NCI-H1436 treated with DMSO at 0.1 percent for 48 hours (cell line): ENCODE measurements around the gene GPR17.

Source experiments
- DNase-seq: peaks from one replicate; lab custom pipeline; 2025; lab: John Stamatoyannopoulos, UW

The GPR17 gene

DNA sequence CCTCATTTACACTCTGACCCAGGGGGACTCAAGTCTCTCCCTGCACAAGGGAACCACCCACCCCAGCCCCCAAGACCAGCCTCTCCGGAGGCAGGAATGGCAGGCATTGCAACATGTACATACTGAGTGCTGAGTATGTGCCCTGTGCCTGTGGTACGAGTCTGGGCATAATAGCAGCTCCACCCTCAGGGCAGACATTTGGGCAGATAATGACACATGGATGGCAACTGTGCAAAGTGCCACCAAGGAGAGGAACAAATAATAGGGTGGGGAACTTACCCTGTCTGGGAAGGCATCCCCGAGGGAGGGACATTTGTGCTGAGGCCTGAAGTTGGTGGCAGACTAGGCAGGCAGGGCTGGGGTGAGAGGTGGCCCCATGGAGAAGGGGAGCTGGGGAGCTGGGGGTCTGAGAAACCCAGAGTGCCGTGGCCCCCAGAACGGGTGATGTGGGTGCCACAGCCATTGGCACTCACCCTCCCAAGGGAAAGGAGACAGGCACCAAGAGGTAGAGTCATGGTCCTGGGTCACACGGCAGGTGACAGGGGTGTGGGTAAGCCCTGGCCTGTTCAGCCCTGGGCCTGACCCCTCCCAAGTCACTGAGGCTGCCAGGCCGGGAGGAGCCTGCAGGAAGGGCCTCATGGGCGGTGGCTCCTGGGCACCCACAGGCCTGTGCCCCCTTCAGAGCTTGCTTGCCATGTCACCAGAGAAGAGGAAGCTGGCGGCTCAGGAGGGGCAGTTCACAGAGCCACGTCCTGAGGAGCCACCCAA, 15.7 kb upstream of the GPR17 start:
- no peak for DNase-seq

DNA sequence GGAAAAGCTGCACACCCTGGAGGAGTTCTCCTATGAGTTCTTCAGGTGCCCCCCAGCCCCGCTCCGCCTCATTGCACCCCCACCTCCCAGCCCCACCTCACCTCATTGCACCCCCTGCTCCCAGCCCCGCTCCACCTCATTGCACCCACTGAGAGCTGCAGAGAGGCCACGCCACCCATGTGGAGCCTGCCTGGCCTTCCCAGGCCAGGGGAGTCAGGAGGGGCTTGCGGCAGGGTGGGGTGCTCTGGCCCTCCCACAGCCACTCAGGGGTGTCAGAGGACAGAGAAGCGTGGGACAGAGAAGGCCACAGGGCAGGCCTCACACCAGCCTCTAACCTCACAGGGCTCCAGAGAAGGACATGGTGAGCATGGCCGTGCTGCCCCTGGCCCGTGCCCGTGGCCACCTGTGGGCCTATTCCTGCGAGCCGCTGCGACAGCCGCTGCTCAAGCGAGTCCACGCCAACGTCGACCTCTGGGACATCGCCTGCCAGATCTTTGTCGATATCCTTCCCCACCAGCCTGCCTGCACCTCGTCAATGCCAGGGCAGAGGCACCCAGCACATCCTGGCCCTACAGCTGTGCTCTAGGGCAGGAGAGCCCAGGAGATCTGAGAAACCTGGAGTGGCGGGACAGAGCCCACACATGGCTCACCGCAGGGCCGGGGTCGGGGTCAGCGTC, 15.0 kb upstream of the GPR17 start:
- no peak for DNase-seq

DNA sequence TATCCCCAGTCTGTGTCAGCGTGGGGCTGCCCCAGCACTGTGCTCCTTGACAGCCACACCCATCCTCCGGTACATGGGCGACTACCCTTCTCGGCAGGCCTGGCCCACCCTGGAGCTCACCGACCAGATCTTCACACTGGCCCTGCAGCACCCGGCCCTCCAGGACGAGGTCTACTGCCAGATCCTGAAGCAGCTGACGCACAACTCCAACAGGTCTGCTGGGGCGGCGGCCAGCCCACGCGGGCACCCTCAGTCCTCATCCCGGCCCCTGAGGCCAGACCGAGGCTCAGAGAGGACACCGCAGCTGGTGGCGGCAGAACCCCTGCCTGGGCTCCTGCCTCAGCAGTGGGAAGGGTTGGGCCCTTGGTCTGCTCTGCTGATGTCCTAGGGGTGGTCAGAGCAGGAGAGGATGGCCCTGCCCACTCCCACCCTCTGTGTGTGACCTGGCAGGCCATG, 14.4 kb upstream of the GPR17 start:
- DNase-seq = no peak

DNA sequence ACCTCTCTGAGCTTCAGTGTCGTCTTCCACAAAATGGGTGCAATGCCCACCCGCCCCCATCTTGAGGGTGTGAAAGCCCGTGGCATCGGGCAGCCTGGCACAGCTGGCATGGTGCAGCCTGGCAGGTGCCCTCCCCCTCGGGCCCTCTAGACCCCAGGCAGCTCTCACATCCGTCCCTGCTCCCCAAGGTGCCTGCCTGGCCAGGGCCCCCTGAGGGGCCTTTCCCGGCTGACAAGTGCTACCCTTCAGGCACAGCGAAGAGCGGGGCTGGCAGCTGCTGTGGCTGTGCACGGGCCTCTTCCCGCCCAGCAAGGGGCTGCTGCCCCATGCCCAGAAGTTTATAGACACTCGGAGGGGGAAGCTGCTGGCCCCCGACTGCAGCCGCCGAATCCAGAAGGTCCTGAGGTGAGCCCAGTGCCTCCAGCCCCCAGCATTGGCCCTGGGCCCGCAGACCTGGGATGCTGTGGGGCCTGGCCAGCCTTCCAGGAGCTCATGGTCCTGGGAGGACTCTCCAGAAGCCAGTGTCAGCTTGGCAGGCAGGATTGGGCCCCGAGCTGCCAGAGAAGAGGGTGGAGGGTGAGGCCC, 13.9 kb upstream of the GPR17 start:
- DNase-seq = no peak

DNA sequence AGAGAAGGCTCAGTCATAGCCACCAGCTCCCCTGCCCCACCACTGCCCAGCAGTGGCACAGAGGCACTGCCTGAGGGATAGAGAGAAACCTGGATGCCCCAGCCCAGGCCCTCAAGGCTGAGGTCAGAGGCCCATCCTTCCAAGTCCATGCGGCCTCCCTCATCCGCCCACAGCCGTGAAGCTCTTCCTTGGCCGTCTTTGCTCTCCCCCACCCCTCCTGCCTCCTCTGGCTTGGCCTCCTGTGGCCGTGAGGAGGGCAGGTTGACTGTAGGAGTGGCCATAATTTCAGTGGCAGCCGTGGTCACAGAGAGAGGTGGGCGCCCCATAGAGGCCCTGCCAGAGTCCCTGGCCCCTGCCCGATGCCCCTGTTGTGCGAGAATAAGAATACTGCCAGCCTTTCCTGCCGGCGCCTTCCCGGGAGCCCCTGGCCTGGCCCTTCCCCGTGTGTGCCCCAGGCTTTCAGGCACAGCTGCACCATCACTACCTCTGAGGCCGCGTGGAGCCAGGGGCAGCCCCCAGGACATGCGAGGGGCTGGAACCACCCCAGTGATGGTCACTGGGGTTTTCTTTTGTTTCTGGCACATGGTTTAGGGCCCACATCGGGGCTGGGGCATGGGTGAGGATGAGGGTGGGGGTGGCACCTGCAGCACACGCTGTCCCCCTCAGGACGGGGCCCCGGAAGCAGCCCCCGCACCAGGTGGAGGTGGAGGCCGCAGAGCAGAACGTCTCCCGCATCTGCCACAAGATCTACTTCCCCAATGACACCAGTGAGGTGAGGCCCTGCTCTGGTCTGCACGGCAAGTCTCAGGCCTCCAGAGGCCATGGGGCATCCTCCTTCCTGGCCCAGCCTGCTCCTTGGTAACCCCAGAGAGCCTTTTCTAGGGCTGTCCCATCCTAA, 13.1 kb upstream of the GPR17 start:
- DNase-seq = no peak

DNA sequence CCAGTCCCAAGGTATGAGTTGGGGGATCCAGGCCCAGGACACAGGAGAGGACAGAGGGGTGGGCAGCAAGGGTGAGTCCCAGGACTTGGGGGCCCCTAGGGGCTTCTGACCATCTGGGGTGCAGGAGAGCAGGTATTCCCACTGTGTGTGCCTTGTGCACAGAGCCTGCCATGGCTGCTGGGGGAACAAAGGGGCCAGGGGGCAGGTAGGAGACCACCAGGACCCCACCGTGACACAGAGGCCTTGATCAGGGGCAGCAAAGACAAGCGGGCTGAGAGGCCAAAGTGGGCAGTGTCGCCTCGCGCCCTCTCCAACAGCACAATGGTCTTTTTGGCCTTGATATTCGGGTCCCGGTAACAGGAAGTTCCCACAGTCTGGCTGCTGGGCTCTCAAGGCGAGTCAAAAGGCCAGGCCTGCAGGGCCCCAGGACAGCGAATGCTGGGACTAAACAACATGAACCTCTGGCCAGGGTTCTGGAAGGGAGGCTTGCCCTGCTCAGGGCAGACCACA, 12.3 kb upstream of the GPR17 start:
- no peak for DNase-seq

DNA sequence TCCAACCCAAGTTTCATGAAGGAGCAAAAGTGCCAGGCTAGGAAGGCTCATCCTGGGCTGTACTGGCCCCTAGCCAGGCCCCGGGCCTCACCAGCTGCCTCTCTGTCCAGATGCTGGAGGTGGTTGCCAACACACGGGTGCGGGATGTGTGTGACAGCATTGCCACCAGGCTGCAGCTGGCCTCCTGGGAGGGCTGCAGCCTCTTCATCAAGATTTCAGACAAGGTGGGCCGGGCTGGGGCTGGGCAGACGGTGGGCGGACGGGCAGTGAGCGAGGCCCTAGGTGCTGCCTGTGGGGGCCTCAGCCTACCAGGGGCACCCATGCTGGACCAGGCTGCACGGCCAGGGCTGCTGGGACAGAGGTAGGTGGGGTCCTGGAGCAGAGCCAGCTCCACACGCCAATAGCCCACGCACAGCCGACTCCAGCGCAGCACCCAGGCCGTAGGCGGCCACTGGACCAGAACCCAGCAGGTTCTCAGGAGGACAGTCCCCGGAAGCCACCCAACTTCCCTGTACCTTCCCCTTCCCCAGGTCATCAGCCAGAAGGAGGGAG, 11.8 kb upstream of the GPR17 start:
- no peak for DNase-seq

DNA sequence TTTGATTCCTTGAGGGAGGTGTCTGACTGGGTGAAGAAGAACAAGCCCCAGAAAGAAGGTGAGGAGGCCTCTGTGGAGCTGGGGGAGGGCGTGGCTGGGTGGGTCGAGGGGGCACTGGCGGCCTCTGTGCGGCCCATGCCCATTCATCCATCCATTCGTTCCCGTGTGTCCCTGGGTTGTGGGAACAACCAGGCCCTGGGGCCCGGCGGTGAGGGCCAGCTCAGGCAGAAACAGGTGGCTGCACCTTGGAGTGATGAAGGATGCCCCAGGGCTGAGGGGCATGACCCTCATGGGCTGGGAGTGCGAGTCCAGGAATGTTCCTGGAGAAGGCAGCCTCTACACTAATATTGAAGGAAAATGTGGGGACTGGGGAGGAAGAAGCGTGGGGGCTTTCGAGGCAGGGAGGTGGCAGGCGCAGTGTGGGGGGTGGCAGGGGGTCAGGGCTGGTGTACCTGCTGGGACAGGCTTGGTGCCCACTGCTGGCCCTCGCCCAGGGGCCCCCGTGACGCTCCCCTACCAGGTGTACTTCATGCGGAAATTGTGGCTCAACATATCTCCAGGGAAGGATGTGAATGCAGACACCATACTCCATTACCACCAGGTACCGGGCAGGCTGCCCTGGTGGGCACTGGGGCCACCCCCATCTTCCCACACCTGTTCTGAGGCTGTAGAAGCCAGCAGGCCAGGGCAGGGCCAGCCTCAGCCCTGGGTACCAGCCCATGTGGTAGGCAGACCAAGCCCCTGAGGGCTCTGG, 11.2 kb upstream of the GPR17 start:
- no peak for DNase-seq

DNA sequence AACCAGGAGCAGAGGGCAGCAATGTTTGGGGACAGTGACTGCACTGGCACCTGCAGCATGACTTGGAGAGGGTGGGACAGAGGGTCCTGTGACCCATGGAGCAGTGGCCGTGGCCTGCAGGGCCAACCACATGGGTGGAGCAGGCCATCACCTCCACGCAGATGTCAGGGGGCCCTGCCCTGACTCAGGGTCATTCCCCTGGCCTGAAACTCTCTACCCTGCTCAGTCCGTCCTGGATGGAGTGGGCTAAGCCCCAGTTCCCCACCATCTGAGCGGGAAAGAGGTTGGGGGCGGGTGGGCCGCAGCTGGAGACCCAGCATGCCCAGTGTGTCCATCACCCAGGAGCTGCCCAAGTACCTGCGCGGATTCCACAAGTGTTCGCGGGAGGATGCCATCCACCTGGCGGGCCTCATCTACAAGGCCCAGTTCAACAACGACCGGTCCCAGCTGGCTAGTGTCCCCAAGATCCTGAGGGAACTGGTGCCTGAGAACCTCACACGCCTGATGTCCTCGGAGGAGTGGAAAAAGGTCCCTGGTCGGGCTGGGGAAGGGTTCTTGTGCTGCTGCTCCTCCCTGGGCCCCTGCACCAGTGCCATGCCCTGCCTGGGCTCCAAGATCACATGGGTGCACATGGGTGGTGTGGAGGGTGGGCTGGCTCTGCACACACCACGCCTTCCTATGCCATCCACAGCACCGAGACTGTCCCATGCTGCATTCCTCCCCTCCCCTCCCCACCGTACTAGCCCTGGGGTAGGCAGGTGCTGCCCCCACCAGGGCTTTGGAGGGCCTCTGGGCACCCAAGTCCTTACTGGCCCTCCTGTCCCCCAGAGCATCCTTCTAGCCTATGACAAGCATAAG, 10.3 kb upstream of the GPR17 start:
- no peak for DNase-seq

DNA sequence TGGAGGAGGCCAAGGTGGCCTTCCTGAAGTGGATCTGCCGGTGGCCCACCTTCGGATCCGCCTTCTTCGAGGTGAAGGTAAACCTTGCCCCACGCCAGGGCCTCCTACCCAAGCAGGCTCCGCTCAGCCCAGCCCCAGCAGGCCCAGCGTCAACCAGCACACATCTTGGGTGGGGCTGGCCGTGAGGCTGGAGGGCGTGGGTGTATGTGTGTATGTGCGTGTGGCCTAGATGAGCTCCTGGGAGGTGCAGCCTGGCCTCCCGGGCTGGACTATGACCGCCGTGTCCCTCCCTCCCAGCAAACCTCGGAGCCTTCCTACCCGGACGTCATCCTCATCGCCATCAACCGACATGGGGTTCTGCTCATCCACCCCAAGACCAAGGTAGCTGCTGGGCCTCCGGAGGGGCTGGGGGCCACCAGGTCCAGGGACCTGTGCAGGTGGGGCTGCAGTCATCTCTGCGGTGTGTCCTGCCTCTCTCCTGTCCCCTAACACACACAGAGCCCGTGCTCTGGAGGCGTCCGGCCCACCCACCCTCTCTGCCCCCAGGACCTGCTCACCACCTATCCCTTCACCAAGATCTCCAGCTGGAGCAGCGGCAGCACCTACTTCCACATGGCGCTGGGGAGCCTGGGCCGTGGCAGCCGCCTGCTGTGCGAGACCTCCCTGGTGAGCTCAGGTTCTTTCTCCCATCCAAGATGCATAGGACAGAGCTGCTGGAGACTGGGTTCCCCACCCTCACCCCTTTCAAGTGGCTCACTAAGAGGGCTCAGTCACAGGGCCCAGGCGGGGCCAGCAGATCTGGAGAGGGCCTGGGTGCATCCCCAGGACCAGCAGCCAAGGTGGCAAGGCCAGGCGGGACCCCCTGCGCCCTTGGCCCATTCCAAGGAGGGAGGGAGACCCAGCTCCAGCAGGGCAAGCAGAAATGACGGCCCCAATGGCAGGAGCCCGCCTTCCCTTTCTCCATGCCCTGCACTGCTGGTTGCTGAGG, 9.4 kb upstream of the GPR17 start:
- DNase-seq = no peak

DNA sequence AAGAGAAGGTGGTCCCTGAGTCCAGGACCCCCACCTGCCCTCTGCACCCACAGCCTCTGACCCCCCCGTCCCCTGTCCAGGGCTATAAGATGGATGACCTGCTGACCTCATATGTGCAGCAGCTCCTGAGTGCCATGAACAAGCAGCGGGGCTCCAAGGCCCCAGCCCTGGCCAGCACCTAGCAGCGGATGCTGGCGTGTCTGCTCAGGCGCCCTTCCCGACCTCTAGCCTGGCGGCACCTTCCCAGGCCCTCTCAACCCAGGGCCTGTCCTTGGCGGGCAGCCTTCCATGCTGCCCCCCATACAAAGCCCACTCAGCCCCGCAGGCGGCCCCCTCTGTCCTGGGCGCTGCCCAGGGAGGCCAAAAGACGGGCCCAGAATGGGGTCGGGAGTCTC, 8.7 kb upstream of the GPR17 start:
- no peak for DNase-seq

DNA sequence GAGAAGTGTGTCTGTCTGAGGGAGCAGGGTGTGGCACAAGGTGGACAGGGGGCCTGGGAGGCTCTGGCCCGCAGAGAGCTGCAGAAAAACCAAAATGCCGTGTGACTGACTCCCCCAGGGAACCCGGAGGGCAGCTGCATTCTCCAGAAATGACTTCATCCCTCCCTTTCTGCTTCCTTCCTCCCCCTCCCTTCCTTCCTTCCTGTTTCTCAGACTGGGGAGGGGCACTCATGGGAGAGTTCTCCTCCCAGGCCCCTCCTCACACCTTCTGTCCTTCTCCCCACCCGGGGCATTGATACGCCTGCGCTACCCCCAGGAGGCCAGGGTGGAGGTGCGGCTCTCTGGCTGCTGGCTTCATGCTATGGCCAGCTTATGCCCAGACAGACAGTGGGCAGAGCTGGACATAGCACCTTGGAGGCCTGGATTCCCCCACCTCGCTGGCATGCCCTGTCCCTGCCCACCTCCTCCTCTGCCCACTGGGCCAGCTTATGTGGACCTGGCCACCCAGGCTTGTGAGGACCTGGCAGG, 8.2 kb upstream of the GPR17 start:
- no peak for DNase-seq

DNA sequence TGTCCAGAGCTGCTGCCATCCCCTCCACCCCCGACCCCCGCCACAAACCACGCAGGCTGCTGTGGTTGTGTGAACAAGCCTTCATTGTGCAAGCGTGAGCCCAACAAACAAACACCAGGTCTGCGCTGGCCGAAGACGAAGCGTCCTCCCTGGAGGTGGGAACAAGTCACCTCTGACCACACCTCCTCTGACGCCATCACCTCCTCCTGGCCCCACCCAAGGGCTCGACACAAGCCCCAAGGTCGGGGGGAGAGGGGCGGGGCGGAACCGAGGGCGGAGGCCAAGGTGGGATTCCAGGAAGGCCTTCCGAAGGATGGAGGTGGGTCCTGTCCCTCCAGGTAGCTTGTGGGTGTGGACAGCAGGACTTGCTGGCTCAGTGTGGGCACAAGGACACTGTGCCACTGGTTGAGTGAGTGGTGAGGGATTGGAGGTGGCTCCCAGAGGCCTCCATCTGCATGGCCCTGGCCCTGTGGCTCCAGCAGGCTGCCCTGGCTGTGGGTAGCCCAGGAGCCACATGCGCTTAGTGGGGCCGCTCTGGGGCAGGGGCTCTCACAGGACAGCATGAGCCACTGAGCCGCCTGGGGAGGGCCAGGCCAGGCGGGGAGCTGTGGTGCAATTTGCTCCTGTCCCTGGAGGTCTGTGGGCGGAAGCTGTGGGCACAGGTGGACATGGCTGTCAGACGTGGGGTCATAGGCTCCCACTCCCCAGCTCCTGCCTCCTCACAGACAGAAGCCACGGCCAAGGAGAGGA, 7.4 kb upstream of the GPR17 start:
- no peak for DNase-seq

DNA sequence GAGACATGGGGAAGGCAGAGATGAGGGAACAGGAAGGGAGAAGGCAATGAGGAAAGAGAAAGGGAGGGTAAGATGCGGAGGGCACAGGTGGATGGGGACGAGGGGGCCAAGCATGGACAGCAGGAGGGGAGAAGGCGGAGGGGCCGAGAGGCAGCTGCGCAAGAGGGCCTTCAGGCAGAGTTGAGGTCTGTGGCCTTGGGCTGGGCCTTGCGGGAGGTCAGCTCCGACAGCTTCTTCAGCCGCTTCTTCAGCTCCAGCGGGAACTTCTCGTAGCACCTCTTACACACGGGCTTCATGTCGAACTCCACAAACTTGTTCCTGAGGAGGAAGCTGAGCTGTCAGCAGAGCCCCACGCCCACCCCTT, 6.9 kb upstream of the GPR17 start:
- no peak for DNase-seq

DNA sequence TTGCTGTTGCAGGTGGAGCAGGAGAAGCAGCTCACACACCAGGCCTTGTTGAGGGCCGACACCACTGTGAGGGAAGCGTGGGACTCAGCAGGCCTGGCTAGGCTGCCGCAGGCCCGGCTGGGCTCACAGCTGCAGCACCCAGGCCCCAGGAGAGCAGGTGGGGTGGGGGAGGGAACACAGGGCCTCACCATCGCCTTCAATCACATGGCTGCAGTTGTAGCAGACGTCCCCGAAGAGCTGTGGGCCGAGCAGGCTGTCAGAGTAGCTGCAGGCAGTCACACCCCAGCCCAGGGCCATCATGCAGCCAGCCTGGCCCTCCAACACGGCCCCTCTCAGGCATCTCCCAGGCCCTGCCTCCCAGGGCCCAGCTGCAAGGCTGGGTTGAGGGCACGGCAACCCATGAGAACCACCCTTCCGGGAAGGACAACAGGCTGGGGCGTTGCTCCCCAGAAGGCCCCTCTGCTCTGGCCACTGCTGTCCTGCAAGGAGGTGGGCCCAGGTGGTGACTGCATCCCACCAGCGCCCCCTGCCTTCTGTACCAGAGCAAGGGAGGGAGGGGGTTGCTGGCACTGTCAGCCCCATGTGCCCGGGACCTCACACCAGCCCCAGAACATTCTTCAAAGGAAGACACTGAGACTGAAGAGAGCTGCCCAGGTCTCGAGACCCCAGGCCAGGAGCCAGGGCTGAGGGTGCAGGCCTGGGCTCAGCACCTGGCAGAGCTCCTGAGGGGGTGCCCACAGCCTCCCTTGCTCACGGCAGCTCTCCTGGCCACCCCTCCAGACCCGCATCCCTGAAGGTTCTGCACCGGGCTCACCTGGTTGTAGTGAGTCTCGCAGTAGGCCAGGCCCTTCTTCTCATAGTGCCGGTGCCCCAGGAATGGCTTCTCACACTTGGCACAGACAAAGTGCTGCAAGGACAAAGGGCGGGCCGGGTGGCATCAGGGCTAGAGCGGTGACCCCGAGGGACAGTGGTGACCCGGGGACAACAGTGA, 5.6 kb upstream of the GPR17 start:
- DNase-seq = no peak

DNA sequence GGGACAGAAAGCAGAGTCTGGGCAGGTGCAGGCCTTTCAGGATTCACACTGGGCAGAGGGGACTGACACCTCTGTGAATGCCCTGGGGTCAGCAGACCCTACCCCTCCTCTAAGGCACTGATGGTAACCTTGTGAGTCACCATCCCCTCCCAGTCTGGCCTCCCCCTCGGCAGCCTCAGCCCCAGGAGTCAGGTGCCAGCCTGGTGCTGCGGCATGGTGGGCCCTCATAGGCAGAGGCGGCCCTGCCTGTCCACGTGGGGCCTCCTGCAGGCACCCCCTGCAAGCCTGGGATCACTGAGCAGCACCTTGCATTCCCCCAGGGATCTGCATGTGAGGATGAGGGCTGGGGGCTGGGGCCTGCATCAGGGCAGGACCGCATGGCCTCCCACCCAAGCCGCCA, 4.8 kb upstream of the GPR17 start:
- no peak for DNase-seq
